ENCODE data around the gene SPRTN. TPM values are rescaled to one million over a fixed set of nuclear protein-coding genes. Genes with fewer than 3 reads are reported as not detected.
"Not testable (repeated sequence)": the region's sequence is repeated elsewhere in the genome, so short reads cannot be mapped to it uniquely, and the experiment has no call there.

Gene SPRTN
- total and polyA plus RNA-seq, 4 experiments from 2014 or later = 10.6 to 17.7 (median 15.8) TPM

DNA sequence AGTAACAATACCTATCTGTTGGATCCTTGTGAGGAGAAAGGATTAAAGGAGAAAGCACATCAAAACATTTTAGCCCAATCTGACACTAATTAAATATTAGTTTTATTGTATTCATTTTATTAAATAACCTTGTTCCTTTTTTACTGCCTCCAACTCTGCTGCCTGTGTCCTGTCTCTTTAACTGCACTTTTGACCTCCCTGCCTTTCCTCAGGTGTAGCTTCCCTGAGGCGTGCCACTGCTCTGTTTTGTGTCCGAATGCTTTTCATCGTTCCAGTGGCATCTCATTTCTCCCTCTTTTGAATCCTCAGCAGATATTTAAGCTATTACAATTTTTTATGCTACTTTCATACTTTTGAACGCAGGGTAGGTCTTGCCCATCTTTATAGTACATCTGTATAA, 10.3 kb downstream of the SPRTN start:
- intact Hi-C loops (cut with micrococcal nuclease) = no loop called here
- H3K9me3 ChIP-seq (ENCODE audit: control insufficient read depth in 1 of 2, low read length in 2 of 2) = no peaks in the 10 kb centered on the region
- H3K9me3 Mint-ChIP-seq = no peaks in the 10 kb centered on the region
- no peak overlapping the region for H3K4me3 ChIP-seq (ENCODE audit: low read length in 2 of 2)
- H3K4me3 Mint-ChIP-seq = no peak overlapping the region
- H3K36me3 Mint-ChIP-seq = peaks cover 28 to 60% of the 10 kb centered on the region in 2 donors
- POLR2A ChIA-PET (ENCODE audit: partially characterized antibody) = interaction anchor here (2.2 kb wide), 1 partner anchor 11 kb away, joined by 11 read pairs; the partner anchor contains the start of genes EXOC8 and SPRTN
- H3K27ac Mint-ChIP-seq = no peak overlapping the region
- no peaks in the 10 kb centered on the region for H3K4me1 ChIP-seq (ENCODE audit: insufficient read depth, low read length)
- peaks cover 4 to 12% (median 7%) of the 10 kb centered on the region in 4 donors for H3K4me1 Mint-ChIP-seq
- H3K27me3 Mint-ChIP-seq = no peaks in the 10 kb centered on the region
- CTCF ChIA-PET (ENCODE audit: partially characterized antibody) = interaction anchor here (1.6 to 2.1 kb wide), 2 partner anchors 9 to 255 kb away, joined by 5 to 7 read pairs; no protein-coding TSS in a partner anchor
- peaks cover 50% of the 10 kb centered on the region for H3K36me3 ChIP-seq (ENCODE audit: insufficient read depth, low read length)
- H3K27ac ChIP-seq (ENCODE audit: low read depth, low read length) = no peak overlapping the region
- no peaks in the 10 kb centered on the region for H3K27me3 ChIP-seq (ENCODE audit: insufficient read depth, low read length)
- DNase-seq = no peak

DNA sequence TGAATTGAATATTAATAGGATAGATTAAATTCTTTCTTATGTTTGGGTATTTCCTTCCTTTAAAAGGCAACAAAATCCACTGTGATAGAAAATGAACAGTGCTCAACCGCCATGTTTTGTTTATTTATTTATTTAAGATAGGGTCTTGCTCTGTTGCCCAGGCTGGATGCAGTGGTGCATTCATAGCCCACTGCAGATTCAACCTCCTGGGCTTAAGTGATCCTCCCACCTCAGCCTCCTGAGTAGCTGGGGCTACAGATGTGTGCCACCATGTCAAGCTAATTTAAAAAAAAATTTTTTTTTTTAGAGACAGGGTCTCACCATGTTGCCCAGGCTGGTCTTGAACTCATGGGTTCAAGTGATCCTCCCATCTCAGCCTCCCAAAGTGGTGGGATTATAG, 10.8 kb downstream of the SPRTN start:
- ChIA-PET CTCF (ENCODE audit: partially characterized antibody) (interaction anchor here (1.6 to 2.1 kb wide), 2 partner anchors 8 to 255 kb away, joined by 5 to 7 read pairs; no protein-coding TSS in a partner anchor), POLR2A (ENCODE audit: partially characterized antibody) (interaction anchor here (2.2 kb wide), 1 partner anchor 11 kb away, joined by 11 read pairs; the partner anchor contains the start of genes EXOC8 and SPRTN)
- H3K27me3 ChIP-seq (ENCODE audit: insufficient read depth, low read length); H3K9me3 ChIP-seq (ENCODE audit: control insufficient read depth in 1 of 2, low read length in 2 of 2); H3K4me1 Mint-ChIP-seq; H3K27me3 Mint-ChIP-seq; H3K27ac Mint-ChIP-seq; H3K4me3 Mint-ChIP-seq; H3K27ac ChIP-seq (ENCODE audit: low read depth, low read length); H3K4me3 ChIP-seq (ENCODE audit: low read length in 2 of 2); DNase-seq; H3K9me3 Mint-ChIP-seq; intact Hi-C loops (cut with micrococcal nuclease); H3K4me1 ChIP-seq (ENCODE audit: insufficient read depth, low read length): not testable (repeated sequence)
- peaks cover 28 to 57% of the 10 kb centered on the region in 2 donors for H3K36me3 Mint-ChIP-seq
- peaks cover 50% of the 10 kb centered on the region for H3K36me3 ChIP-seq (ENCODE audit: insufficient read depth, low read length)

DNA sequence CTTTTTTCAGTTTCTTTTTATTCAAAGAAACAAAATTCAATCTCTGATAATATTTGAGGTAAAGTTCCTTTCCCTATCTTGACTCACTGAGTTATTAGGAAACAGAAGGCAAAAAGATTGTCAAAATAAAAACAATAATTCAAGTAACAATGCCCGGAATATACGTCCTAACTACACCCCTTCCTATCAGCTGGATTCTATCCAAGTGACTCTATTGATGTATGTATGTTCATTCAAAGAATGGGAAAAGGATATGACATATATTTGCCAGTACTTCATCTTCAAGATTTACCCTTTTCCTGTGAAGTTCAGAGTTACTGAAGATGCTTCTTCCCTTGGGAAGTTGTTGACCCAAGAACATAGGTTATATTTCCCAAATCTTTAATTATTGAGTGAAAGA, 13.7 kb downstream of the SPRTN start:
- Histone ChIP-seq H3K9me3 (ENCODE audit: control insufficient read depth in 1 of 2, low read length in 2 of 2) (no peaks in the 10 kb centered on the region), H3K27ac (ENCODE audit: low read depth, low read length) (no peak overlapping the region), H3K4me1 (ENCODE audit: insufficient read depth, low read length) (no peaks in the 10 kb centered on the region), H3K4me3 (ENCODE audit: low read length in 2 of 2) (no peak overlapping the region), H3K36me3 (ENCODE audit: insufficient read depth, low read length) (peaks cover 42% of the 10 kb centered on the region), H3K27me3 (ENCODE audit: insufficient read depth, low read length) (no peaks in the 10 kb centered on the region)
- Mint-ChIP-seq H3K4me1 (peaks cover 0 to 2% (median 0%) of the 10 kb centered on the region in 4 donors), H3K27me3 (no peaks in the 10 kb centered on the region), H3K27ac (peak overlapping the region in 1 of 7 donors; percentile 36), H3K4me3 (no peak overlapping the region), H3K36me3 (peaks cover 23 to 47% of the 10 kb centered on the region in 2 donors), H3K9me3 (no peaks in the 10 kb centered on the region)
- ChIA-PET POLR2A (ENCODE audit: partially characterized antibody) (interaction anchor here (1.1 kb wide), 1 partner anchor 13 kb away, joined by 3 read pairs; the partner anchor contains the start of gene SPRTN), CTCF (ENCODE audit: partially characterized antibody) (no interaction called here)
- intact Hi-C loops (cut with micrococcal nuclease) = no loop called here
- no peak for DNase-seq

DNA sequence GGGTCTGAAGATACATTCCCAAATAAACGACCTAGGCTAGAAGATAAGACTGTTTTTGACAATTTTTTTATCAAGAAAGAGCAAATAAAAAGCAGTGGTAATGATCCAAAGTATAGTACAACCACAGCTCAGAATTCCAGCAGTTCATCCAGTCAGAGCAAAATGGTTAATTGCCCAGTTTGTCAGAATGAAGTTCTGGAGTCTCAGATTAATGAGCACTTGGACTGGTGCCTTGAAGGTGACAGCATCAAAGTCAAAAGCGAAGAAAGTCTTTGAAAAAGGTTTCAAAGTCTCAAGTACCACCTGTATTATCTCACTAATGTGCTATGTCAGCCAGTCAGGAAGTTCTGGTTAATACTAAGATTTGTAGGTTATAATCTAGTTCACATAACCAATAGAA, 15.0 kb downstream of the SPRTN start:
- Mint-ChIP-seq H3K9me3 (no peaks in the 10 kb centered on the region), H3K27ac (peak overlapping the region in 2 of 7 donors; percentile 17 to 18), H3K36me3 (peaks cover 19 to 41% of the 10 kb centered on the region in 2 donors), H3K4me3 (no peak overlapping the region), H3K4me1 (peaks cover 5 to 8% (median 7%) of the 10 kb centered on the region in 4 donors), H3K27me3 (no peaks in the 10 kb centered on the region)
- Histone ChIP-seq H3K27me3 (ENCODE audit: insufficient read depth, low read length) (no peaks in the 10 kb centered on the region), H3K9me3 (ENCODE audit: control insufficient read depth in 1 of 2, low read length in 2 of 2) (no peaks in the 10 kb centered on the region), H3K4me3 (ENCODE audit: low read length in 2 of 2) (no peak overlapping the region), H3K27ac (ENCODE audit: low read depth, low read length) (no peak overlapping the region), H3K4me1 (ENCODE audit: insufficient read depth, low read length) (peaks cover 3% of the 10 kb centered on the region), H3K36me3 (ENCODE audit: insufficient read depth, low read length) (peaks cover 34% of the 10 kb centered on the region)
- ChIA-PET CTCF (ENCODE audit: partially characterized antibody) (no interaction called here), POLR2A (ENCODE audit: partially characterized antibody) (no interaction called here)
- DNase-seq = no peak
- intact Hi-C loops (cut with micrococcal nuclease) = no loop called here

DNA sequence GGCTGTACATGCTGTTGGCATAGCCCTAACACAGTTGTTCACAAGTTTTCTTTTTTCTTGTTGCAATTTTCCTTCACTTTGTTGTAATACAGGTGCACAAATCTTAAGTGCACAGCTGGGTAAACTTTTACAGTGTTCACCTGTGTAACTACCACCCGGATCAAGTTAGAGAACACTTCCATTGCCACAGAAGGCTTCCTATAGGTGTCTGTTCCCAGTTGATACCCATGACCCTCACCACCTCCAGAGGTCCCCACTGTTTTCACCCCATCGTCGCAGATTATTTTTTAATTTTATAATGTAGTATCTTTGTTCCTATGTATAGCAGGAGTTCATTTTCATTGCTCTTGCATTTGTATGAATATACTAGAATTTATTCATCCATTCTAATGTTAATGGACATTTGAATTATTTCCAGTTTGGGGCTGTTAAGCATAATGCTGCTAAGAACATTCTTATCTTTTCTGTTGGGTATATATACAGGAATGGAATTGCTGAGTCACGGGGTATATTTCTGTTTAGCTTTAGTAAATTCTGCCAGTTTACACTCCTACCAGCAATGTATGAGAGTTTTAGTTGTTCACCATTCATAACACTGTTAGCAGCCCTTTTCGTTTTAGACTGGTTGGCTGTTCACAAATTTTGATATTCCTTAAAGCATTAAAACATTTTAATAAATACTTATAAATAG, 16.4 kb downstream of the SPRTN start:
- H3K27ac ChIP-seq (ENCODE audit: low read depth, low read length) = no peak overlapping the region
- peaks cover 25% of the 10 kb centered on the region for H3K36me3 ChIP-seq (ENCODE audit: insufficient read depth, low read length)
- Mint-ChIP-seq H3K4me3 (no peak overlapping the region), H3K27ac (peak overlapping the region in 1 of 7 donors; percentile 13), H3K4me1 (peaks cover 5 to 9% (median 7%) of the 10 kb centered on the region in 4 donors), H3K27me3 (no peaks in the 10 kb centered on the region), H3K36me3 (peaks cover 16 to 31% of the 10 kb centered on the region in 2 donors), H3K9me3 (no peaks in the 10 kb centered on the region)
- ChIA-PET POLR2A (ENCODE audit: partially characterized antibody) (interaction anchor here (1.7 kb wide), 1 partner anchor 16 kb away, joined by 5 read pairs; the partner anchor contains the start of genes EXOC8 and SPRTN), CTCF (ENCODE audit: partially characterized antibody) (interaction anchor here (0.7 to 8.7 kb wide), 3 partner anchors 183 to 427 kb away, joined by 3 to 146 read pairs (median 3); no protein-coding TSS in a partner anchor)
- no peak for DNase-seq
- no peaks in the 10 kb centered on the region for H3K27me3 ChIP-seq (ENCODE audit: insufficient read depth, low read length)
- no peak overlapping the region for H3K4me3 ChIP-seq (ENCODE audit: low read length in 2 of 2)
- peaks cover 5% of the 10 kb centered on the region for H3K4me1 ChIP-seq (ENCODE audit: insufficient read depth, low read length)
- intact Hi-C loops (cut with micrococcal nuclease) = loop anchor here (5.0 kb wide), 2 partner anchors 173 to 403 kb away; partner anchors contain the start of gene TSNAX
- H3K9me3 ChIP-seq (ENCODE audit: control insufficient read depth in 1 of 2, low read length in 2 of 2) = no peaks in the 10 kb centered on the region

DNA sequence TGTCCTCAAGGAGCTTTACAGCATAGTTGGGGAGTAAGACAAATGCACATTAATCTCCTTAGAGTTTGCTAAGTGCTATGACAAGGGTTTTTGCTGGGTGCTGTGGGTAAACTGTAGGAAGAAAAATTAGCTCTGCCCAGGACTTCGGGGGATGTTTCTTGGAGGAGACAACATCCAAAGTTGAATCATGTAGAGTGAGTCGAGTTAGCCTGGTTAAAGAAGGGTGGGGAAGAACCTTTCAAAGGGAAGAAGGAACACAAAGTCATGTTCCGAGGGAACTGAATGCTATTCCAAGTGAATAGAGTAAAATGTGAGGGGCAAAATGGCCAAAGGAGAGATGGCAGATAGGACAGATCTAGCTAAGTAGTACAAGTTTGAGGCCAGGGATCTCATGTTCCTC, 17.1 kb downstream of the SPRTN start:
- H3K36me3 Mint-ChIP-seq = peaks cover 18 to 28% of the 10 kb centered on the region in 2 donors
- intact Hi-C loops (cut with micrococcal nuclease) = loop anchor here (5.0 kb wide), 2 partner anchors 172 to 402 kb away; partner anchors contain the start of gene TSNAX
- Histone ChIP-seq H3K27ac (ENCODE audit: low read depth, low read length) (no peak overlapping the region), H3K4me3 (ENCODE audit: low read length in 2 of 2) (no peak overlapping the region), H3K9me3 (ENCODE audit: control insufficient read depth in 1 of 2, low read length in 2 of 2) (no peaks in the 10 kb centered on the region), H3K36me3 (ENCODE audit: insufficient read depth, low read length) (peaks cover 18% of the 10 kb centered on the region), H3K4me1 (ENCODE audit: insufficient read depth, low read length) (peaks cover 5% of the 10 kb centered on the region), H3K27me3 (ENCODE audit: insufficient read depth, low read length) (no peaks in the 10 kb centered on the region)
- no peaks in the 10 kb centered on the region for H3K27me3 Mint-ChIP-seq
- H3K27ac Mint-ChIP-seq = peak overlapping the region in 3 of 7 donors; percentile 3 to 91 (median 52)
- no peaks in the 10 kb centered on the region for H3K9me3 Mint-ChIP-seq
- H3K4me3 Mint-ChIP-seq = no peak overlapping the region
- DNase-seq = no peak
- CTCF ChIA-PET (ENCODE audit: partially characterized antibody) = interaction anchor here (0.6 to 8.7 kb wide), 6 partner anchors 15 to 426 kb away, joined by 3 to 146 read pairs (median 4); no protein-coding TSS in a partner anchor
- H3K4me1 Mint-ChIP-seq = peaks cover 5 to 9% (median 7%) of the 10 kb centered on the region in 4 donors
- POLR2A ChIA-PET (ENCODE audit: partially characterized antibody) = interaction anchor here (1.7 kb wide), 1 partner anchor 17 kb away, joined by 5 read pairs; the partner anchor contains the start of genes EXOC8 and SPRTN

All from CD4-positive, alpha-beta memory T cell (primary cell).